ENCODE measurements around the gene VPS36. TPM values are rescaled to one million over a fixed set of nuclear protein-coding genes. Genes with fewer than 3 reads are reported as not detected.
"Not testable (repeated sequence)": the region's sequence is repeated elsewhere in the genome, so short reads cannot be mapped to it uniquely, and the experiment has no call there.

The VPS36 gene
- total RNA-seq, 2 donors from 2014 or later: 35.2 to 50.7 TPM

DNA sequence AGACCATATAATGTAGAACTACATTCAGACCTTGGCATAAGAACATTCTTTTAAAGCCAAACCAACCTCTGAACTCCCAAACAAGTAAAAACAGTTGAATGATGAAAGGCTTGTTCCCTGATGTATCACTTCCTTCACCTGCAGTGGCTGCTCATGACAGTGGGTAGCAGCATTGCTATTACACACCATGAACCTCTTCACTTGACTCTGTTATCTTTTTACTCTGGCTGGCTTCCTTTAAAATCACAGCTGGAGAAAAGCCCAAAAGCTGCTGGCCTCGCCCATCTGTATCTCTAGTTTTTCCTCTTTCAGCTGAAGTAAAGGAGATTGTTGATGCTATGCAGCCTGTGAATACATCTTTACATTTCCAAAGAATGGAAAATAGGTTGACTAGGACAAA, 67.1 kb downstream of the VPS36 start:
- intact Hi-C loops (cut with DNase I): no loop called here
- H3K27ac ChIP-seq: no peak overlapping the region
- H3K4me1 ChIP-seq: no peaks in the 10 kb centered on the region
- no peaks in the 10 kb centered on the region for H3K27me3 ChIP-seq
- no peak for DNase-seq
- no peak overlapping the region for H3K9ac ChIP-seq (ENCODE audit: low read depth in 2 of 2, low read length in 2 of 2)
- no peaks in the 10 kb centered on the region for H3K9me3 ChIP-seq
- no peak overlapping the region for H3K4me3 ChIP-seq
- no peaks in the 10 kb centered on the region for H3K36me3 ChIP-seq
- TF ChIP-seq, protein P1, sequence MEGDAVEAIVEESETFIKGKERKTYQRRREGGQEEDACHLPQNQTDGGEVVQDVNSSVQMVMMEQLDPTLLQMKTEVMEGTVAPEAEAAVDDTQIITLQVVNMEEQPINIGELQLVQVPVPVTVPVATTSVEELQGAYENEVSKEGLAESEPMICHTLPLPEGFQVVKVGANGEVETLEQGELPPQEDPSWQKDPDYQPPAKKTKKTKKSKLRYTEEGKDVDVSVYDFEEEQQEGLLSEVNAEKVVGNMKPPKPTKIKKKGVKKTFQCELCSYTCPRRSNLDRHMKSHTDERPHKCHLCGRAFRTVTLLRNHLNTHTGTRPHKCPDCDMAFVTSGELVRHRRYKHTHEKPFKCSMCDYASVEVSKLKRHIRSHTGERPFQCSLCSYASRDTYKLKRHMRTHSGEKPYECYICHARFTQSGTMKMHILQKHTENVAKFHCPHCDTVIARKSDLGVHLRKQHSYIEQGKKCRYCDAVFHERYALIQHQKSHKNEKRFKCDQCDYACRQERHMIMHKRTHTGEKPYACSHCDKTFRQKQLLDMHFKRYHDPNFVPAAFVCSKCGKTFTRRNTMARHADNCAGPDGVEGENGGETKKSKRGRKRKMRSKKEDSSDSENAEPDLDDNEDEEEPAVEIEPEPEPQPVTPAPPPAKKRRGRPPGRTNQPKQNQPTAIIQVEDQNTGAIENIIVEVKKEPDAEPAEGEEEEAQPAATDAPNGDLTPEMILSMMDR (IDR thresholded peaks at IDR 0.05): no peak

DNA sequence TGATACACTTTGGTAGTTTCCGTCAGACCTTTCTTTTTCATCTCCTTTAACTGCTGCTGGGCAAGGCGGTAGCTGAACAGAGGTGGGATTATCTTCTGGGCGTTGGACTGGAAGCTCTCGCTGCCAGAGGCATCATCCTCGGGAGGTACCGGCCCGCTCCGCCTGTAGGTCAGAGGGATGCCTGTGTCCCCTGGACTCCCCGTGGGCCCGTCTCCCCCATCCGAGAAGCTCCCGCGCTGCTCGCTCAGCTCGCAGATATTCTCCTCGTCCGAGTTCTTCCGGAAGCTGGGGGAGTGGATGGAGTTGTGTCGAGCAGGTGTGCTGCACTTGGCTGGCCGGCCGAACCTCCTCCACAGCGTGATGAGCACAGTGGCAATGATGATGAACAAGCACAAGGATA, 72.1 kb downstream of the VPS36 start:
- Histone ChIP-seq H3K27me3 (no peaks in the 10 kb centered on the region), H3K4me1 (no peaks in the 10 kb centered on the region), H3K4me3 (no peak overlapping the region), H3K27ac (no peak overlapping the region), H3K9ac (ENCODE audit: low read depth in 2 of 2, low read length in 2 of 2) (no peak overlapping the region), H3K9me3 (no peaks in the 10 kb centered on the region), H3K36me3 (no peaks in the 10 kb centered on the region)
- TF ChIP-seq, protein P1 (IDR thresholded peaks at IDR 0.05): no peak
- DNase-seq: no peak
- intact Hi-C loops (cut with DNase I): no loop called here

DNA sequence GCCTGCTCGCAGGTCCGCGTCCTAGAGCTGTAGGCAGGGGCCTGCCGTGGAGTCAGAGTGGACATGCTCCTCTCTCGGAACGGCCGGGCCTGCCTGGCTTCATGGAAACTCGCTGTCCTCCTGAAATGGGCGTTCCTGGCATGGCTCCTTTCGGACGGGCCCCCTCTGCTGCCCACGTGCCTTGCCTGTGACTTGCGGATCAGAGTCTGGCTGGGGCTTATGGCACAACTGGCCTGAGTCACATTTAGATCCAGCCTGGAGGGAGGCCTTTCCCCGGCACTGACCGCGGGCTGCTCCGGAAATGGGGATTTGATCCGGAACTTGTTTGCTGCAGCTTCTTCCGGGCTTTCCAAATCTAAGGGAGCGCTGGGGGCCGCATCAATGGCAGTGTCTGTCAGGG, 72.5 kb downstream of the VPS36 start:
- H3K27me3 ChIP-seq: no peaks in the 10 kb centered on the region
- H3K27ac ChIP-seq: no peak overlapping the region
- no peak overlapping the region for H3K4me3 ChIP-seq
- no peak overlapping the region for H3K9ac ChIP-seq (ENCODE audit: low read depth in 2 of 2, low read length in 2 of 2)
- H3K4me1 ChIP-seq: no peaks in the 10 kb centered on the region
- DNase-seq: no peak
- no peaks in the 10 kb centered on the region for H3K36me3 ChIP-seq
- intact Hi-C loops (cut with DNase I): no loop called here
- H3K9me3 ChIP-seq: no peaks in the 10 kb centered on the region
- TF ChIP-seq, protein P1 (IDR thresholded peaks at IDR 0.05): no peak

DNA sequence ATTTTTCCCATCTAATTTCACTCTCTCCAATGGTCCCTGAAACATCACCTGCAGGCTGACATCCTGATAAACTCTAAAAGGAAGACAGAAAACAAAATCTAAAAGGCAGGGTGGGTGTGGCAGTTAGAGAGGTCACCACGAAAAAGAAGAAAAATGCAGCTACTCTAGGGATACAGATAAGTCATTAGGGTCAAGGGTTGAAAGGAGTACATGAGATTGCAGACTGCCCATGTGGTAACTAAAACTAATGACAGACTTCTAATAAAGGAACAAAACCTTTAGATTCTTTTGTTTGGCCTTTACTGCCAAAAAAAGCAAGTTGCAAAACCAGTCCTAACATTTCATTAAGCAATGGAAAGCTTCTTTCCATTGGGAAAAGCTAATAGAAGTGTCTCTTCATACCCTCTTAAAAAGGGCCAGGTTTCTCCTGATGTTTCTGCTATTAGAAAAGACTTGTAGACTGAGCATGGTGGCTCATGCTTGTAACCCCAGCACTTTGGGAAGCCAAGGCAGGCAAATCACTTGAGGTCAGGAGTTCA, 75.5 kb downstream of the VPS36 start:
- no peaks in the 10 kb centered on the region for H3K36me3 ChIP-seq
- H3K27ac ChIP-seq: no peak overlapping the region
- TF ChIP-seq, protein P1 (IDR thresholded peaks at IDR 0.05): no peak
- H3K4me1 ChIP-seq: no peaks in the 10 kb centered on the region
- H3K4me3 ChIP-seq: no peak overlapping the region
- no peaks in the 10 kb centered on the region for H3K9me3 ChIP-seq
- DNase-seq: no peak
- intact Hi-C loops (cut with DNase I): no loop called here
- H3K9ac ChIP-seq (ENCODE audit: low read depth in 2 of 2, low read length in 2 of 2): no peak overlapping the region
- H3K27me3 ChIP-seq: no peaks in the 10 kb centered on the region

DNA sequence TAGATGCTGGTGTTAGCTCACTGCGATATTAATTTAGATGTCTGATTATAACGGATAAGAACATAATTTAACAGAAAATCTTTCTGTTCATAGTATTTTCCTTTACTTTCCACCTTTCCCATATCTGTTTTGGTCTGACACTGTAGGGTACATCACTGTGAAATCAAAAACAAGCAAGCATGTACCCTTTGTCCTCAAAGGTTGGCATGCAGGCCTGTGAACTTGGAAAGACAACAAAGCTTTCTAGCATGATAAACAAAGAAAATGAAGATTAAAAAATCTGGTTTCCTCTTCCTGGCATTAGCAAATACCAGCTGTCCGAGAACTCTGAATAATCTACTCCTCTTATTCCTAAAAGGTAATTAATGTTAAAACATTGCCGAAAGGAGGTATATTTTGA, 76.0 kb downstream of the VPS36 start:
- Histone ChIP-seq H3K27ac (no peak overlapping the region), H3K27me3 (no peaks in the 10 kb centered on the region), H3K36me3 (no peaks in the 10 kb centered on the region), H3K4me3 (no peak overlapping the region), H3K9me3 (no peaks in the 10 kb centered on the region), H3K9ac (ENCODE audit: low read depth in 2 of 2, low read length in 2 of 2) (no peak overlapping the region), H3K4me1 (no peaks in the 10 kb centered on the region)
- TF ChIP-seq, protein P1 (IDR thresholded peaks at IDR 0.05): no peak
- intact Hi-C loops (cut with DNase I): no loop called here
- no peak for DNase-seq

DNA sequence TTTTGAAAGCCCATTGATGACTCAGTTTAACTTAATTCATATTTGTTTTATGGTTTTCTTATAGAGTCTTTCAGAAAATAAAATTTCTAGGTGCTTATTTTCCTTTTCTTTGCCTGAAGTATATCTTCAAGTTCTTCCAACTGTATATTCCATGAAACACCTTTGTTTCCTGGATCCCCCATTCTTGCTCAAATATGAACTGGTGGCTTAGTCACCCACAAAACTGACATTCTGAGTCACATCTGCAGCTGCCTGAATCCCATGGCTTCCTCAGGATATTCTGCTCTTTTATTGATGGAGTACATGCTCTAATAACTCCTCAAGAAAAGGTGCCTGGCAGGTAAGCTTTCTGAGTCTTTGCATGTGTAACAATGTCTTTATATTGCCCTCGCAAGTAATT, 77.2 kb downstream of the VPS36 start:
- DNase-seq; H3K36me3 ChIP-seq; H3K4me3 ChIP-seq; H3K9ac ChIP-seq (ENCODE audit: low read depth in 2 of 2, low read length in 2 of 2); H3K9me3 ChIP-seq; H3K27me3 ChIP-seq; intact Hi-C loops (cut with DNase I); H3K4me1 ChIP-seq; H3K27ac ChIP-seq: not testable (repeated sequence)

Measured in colonic mucosa (tissue), 4 donors.